K562 (cell line): ENCODE data around the gene GPSM3. TPM values are rescaled to one million over a fixed set of nuclear protein-coding genes. Genes with fewer than 3 reads are reported as not detected.

Experiments
- CEBPG ChIP-seq, 3 experiments: fragments of 200-800 bp in 1 of 3; sonication (Bioruptor generic) in 1 of 3; sonication (generic) in 1 of 3; formaldehyde crosslinking in 1 of 3; IDR thresholded peaks in 2 of 3; conservative IDR thresholded peaks in 1 of 3; 2 replicates each; pipeline versions ENCODE4 v1.6.1 to v1.8.0; 2016 to 2022; ENCODE audit warnings: missing compliant biosample characterization in 2 of 3, missing genetic modification characterization in 2 of 3, mild to moderate bottlenecking in 1 of 3, missing genetic modification reagents in 1 of 3
- ERF ChIP-seq: fragments of 450-650 bp; formaldehyde crosslinking; IDR thresholded peaks from 2 replicates; pipeline ENCODE4 v1.4.0; 2020; ENCODE audit warnings: mild to moderate bottlenecking, mixed read lengths
- HSF4 ChIP-seq: fragments of 250-450 bp; sonication (Bioruptor Pico); IDR thresholded peaks from 2 replicates; pipeline ENCODE4 v2.1.2; 2022; ENCODE audit warnings: mild to moderate bottlenecking, moderate library complexity, borderline replicate concordance
- MAFK ChIP-seq: IDR thresholded peaks from 2 replicates; pipeline ENCODE4 v1.6.1; 2011; ENCODE audit warnings: low read length, improper control_type of control experiment
- MAZ ChIP-seq, 2 experiments: fragments of 450-650 bp in 1 of 2; sonication (generic) in 1 of 2; formaldehyde crosslinking; IDR thresholded peaks in 1 of 2; conservative IDR thresholded peaks in 1 of 2; 2 replicates each; pipeline versions ENCODE4 v1.4.0 to v1.5.0; 2020; ENCODE audit warnings: mild to moderate bottlenecking in 1 of 2, missing genetic modification reagents in 1 of 2
- POLR2B ChIP-seq: fragments of 450-650 bp; IDR thresholded peaks from 2 replicates; pipeline ENCODE4 v1.6.1; 2018; ENCODE audit warnings: low read depth; ENCODE audit not compliant: partially characterized antibody
- PRPF4 ChIP-seq: fragments of 200-400 bp; formaldehyde crosslinking; IDR thresholded peaks from one replicate; pipeline ENCODE4 v1.6.1; 2017; ENCODE audit warnings: low read length, low read depth, mild to moderate bottlenecking; ENCODE audit not compliant: insufficient read depth, poor library complexity, severe bottlenecking
- TCF7 ChIP-seq: sonication (generic); IDR thresholded peaks from 2 replicates; pipeline ENCODE4 v1.6.1; 2016; ENCODE audit warnings: antibody characterized with exemption, borderline replicate concordance
- ZNF133 ChIP-seq: fragments of 250-450 bp; sonication (Bioruptor Pico); IDR thresholded peaks from 2 replicates; pipeline ENCODE4 v1.4.0; 2020; ENCODE audit warnings: mild to moderate bottlenecking
- ZNF311 ChIP-seq: fragments of 250-450 bp; sonication (Bioruptor Pico); IDR thresholded peaks from 2 replicates; pipeline ENCODE4 v1.4.0; 2020; ENCODE audit warnings: mild to moderate bottlenecking, moderate library complexity
- ZNF583 ChIP-seq: fragments of 250-450 bp; sonication (Bioruptor Pico); IDR thresholded peaks from 2 replicates; pipeline ENCODE4 v1.4.0; 2020
- ZNF589 ChIP-seq: fragments of 200-800 bp; sonication (Bioruptor generic); IDR thresholded peaks from 2 replicates; pipeline ENCODE4 v1.6.1; 2016; ENCODE audit warnings: low read depth, missing genetic modification characterization, missing compliant biosample characterization
- ZNF830 ChIP-seq: fragments of 250-450 bp; sonication (Bioruptor Pico); IDR thresholded peaks from 2 replicates; pipeline ENCODE4 v1.5.0; 2021; ENCODE audit warnings: mild to moderate bottlenecking
- polyA plus RNA-seq, 8 experiments: library from polyadenylated mRNA; depleted of rRNA in 4 of 8; stranded (reverse) in 5 of 8; unstranded in 3 of 8; fragments of >200 nt; fragmentation: Nextera tagmentation in 2 of 8; fragmentation: Illumina TruSeq in 1 of 8; extraction: Ambion mirVana in 2 of 8; extraction: Trizol in 1 of 8; gene quantifications; 2 replicates each; pipeline versions ENCODE4 v1.2.1 to v1.2.3, GENCODE V29; 2011 to 2014; ENCODE audit warnings: inconsistent platforms in 1 of 8, missing spikeins in 1 of 8
- total RNA-seq, 7 experiments: library from RNA; depleted of rRNA in 6 of 7; stranded (reverse); fragments of >200 nt in 6 of 7; fragmentation: Illumina TruSeq in 2 of 7; extraction: Trizol in 2 of 7; gene quantifications; 2 replicates each; pipeline versions ENCODE4 v1.2.1 to v1.2.3, GENCODE V29; 2011 to 2021; ENCODE audit warnings: low replicate concordance in 1 of 7
- TF ChIP-seq, protein P1 (sequence below), 2 experiments: fragments of 450-650 bp; IDR thresholded peaks; 2 replicates each; pipeline ENCODE4 v1.6.1; 2016
- TF ChIP-seq, protein P2 (sequence below): sonication (generic); formaldehyde crosslinking; IDR thresholded peaks from 2 replicates; pipeline ENCODE4 v1.8.1; 2023; ENCODE audit warnings: mild to moderate bottlenecking, missing genetic modification reagents
- TF ChIP-seq, protein P3 (sequence below): IDR thresholded peaks from 2 replicates; pipeline ENCODE4 v1.6.1; 2014; ENCODE audit warnings: antibody characterized with exemption
- TF ChIP-seq, protein P4 (sequence below), 3 experiments: fragments of 200-800 bp in 1 of 3; sonication (Bioruptor generic) in 1 of 3; sonication (generic) in 1 of 3; formaldehyde crosslinking in 1 of 3; IDR thresholded peaks; 2 replicates each; pipeline versions ENCODE4 v1.6.1 to v1.8.0; 2016 to 2022; ENCODE audit warnings: mild to moderate bottlenecking in 2 of 3, missing compliant biosample characterization in 2 of 3, missing genetic modification characterization in 2 of 3, missing genetic modification reagents in 1 of 3

The GPSM3 gene
- total and polyA plus RNA-seq, 9 of the 15 experiments (the other 6 are each of a cell fraction or from before 2014, with no cell fraction given) = 5.3 to 42.6 (median 24.4) TPM

DNA sequence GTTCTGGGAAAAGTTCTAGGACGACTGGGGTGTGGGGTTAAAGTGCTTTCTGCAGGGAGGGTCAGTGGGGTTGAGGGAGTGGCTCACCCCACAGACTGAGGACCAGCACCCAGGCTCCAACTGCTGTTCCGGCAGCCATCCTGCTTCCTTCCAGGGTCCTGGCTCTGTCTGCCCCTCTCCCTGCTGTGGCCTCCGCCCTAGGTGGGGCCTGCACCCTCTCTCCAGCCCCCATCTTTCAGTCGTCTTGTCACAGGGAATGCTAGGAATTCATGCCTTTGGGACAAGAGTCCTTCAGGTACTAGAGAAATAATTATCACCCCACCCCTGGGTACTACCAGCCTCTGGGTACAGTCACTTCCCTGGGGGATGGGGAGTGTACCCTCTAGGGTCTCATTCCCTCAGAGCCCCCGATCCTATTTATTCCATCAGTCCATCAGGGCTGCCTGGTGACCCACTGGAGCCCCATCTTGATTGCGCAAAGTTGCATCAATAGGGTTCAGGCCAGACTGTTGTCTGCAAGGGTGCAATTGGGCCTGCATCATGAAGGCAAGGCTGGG is 8.3 kb downstream of the GPSM3 start, which contains the start of gene AGER (continued):
- TF ChIP-seq MAFK (no peak), PRPF4 (no peak), CEBPG (CRISPR knock-in tag; IDR thresholded peaks at IDR 0.05) (peak; percentile 88), CEBPG (tag; conservative IDR thresholded peaks at IDR 0.05 in 1 of 2, IDR thresholded peaks at IDR 0.05 in 1 of 2) (peak; percentile 89 to 95), ERF (CRISPR knock-in tag) (0 out of 2 replicates have a peak, but pooled peaks have one; percentile 38), HSF4 (CRISPR knock-in tag) (peak; percentile 16; the same call in 1 of the 2 replicates), ZNF583 (CRISPR knock-in tag) (peak; percentile 73), POLR2B (peak; percentile 70), MAZ (CRISPR knock-in tag; conservative IDR thresholded peaks at IDR 0.05 in 1 of 2, IDR thresholded peaks at IDR 0.05 in 1 of 2) (0 out of 4 replicates have a peak, but pooled peaks of 1 of the 2 experiments have one; percentile 51), TCF7 (0 out of 2 replicates have a peak, but pooled peaks have one; percentile 7), ZNF133 (CRISPR knock-in tag) (no peak), ZNF589 (CRISPR knock-in tag) (peak; percentile 70; the same call in 1 of the 2 replicates), ZNF830 (CRISPR knock-in tag) (peak; percentile 35; the same call in 1 of the 2 replicates), ZNF311 (0 out of 2 replicates have a peak, but pooled peaks have one; percentile 18)
- TF ChIP-seq, protein P1, sequence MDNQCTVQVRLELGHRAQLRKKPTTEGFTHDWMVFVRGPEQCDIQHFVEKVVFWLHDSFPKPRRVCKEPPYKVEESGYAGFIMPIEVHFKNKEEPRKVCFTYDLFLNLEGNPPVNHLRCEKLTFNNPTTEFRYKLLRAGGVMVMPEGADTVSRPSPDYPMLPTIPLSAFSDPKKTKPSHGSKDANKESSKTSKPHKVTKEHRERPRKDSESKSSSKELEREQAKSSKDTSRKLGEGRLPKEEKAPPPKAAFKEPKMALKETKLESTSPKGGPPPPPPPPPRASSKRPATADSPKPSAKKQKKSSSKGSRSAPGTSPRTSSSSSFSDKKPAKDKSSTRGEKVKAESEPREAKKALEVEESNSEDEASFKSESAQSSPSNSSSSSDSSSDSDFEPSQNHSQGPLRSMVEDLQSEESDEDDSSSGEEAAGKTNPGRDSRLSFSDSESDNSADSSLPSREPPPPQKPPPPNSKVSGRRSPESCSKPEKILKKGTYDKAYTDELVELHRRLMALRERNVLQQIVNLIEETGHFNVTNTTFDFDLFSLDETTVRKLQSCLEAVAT (IDR thresholded peaks at IDR 0.05) = no peak
- TF ChIP-seq, protein P2, sequence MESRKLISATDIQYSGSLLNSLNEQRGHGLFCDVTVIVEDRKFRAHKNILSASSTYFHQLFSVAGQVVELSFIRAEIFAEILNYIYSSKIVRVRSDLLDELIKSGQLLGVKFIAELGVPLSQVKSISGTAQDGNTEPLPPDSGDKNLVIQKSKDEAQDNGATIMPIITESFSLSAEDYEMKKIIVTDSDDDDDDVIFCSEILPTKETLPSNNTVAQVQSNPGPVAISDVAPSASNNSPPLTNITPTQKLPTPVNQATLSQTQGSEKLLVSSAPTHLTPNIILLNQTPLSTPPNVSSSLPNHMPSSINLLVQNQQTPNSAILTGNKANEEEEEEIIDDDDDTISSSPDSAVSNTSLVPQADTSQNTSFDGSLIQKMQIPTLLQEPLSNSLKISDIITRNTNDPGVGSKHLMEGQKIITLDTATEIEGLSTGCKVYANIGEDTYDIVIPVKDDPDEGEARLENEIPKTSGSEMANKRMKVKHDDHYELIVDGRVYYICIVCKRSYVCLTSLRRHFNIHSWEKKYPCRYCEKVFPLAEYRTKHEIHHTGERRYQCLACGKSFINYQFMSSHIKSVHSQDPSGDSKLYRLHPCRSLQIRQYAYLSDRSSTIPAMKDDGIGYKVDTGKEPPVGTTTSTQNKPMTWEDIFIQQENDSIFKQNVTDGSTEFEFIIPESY (CRISPR knock-in tag) = no peak
- TF ChIP-seq, protein P3, sequence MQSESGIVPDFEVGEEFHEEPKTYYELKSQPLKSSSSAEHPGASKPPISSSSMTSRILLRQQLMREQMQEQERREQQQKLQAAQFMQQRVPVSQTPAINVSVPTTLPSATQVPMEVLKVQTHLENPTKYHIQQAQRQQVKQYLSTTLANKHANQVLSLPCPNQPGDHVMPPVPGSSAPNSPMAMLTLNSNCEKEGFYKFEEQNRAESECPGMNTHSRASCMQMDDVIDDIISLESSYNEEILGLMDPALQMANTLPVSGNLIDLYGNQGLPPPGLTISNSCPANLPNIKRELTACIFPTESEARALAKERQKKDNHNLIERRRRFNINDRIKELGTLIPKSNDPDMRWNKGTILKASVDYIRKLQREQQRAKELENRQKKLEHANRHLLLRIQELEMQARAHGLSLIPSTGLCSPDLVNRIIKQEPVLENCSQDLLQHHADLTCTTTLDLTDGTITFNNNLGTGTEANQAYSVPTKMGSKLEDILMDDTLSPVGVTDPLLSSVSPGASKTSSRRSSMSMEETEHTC = no peak
- TF ChIP-seq, protein P4, sequence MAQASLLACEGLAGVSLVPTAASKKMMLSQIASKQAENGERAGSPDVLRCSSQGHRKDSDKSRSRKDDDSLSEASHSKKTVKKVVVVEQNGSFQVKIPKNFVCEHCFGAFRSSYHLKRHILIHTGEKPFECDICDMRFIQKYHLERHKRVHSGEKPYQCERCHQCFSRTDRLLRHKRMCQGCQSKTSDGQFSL (CRISPR knock-in tag; IDR thresholded peaks at IDR 0.05) = no peak
- TF ChIP-seq, protein P4 (tag; IDR thresholded peaks at IDR 0.05) = no peak
